A673 (cell line): ENCODE results near the gene ACOT13.

Experiments
- EZH2 ChIP-seq: fragments of 200-600 bp; sonication (generic); IDR thresholded peaks from 2 replicates; pipeline ENCODE4 v1.6.1; 2017; ENCODE audit warnings: borderline replicate concordance, low read depth, mild to moderate bottlenecking, mixed read lengths, antibody characterized with exemption, low read length; ENCODE audit not compliant: poor library complexity, severe bottlenecking
- TF ChIP-seq, protein P1 (sequence below): fragments of 300-800, 200-600 bp; sonication (generic); conservative IDR thresholded peaks from 2 replicates; pipeline ENCODE4 v1.5.1; 2017; ENCODE audit warnings: low read depth, mild to moderate bottlenecking, antibody characterized with exemption, low read length, moderate library complexity, mixed read lengths

GRCh38 chr6:24655215-24655614 is 11.7 kb upstream of the ACOT13 start:
- TF ChIP-seq, protein P1, sequence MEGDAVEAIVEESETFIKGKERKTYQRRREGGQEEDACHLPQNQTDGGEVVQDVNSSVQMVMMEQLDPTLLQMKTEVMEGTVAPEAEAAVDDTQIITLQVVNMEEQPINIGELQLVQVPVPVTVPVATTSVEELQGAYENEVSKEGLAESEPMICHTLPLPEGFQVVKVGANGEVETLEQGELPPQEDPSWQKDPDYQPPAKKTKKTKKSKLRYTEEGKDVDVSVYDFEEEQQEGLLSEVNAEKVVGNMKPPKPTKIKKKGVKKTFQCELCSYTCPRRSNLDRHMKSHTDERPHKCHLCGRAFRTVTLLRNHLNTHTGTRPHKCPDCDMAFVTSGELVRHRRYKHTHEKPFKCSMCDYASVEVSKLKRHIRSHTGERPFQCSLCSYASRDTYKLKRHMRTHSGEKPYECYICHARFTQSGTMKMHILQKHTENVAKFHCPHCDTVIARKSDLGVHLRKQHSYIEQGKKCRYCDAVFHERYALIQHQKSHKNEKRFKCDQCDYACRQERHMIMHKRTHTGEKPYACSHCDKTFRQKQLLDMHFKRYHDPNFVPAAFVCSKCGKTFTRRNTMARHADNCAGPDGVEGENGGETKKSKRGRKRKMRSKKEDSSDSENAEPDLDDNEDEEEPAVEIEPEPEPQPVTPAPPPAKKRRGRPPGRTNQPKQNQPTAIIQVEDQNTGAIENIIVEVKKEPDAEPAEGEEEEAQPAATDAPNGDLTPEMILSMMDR = no peak
- TF ChIP-seq EZH2 = no peak
